GM18858 (cell line): ENCODE measurements around the gene NFAT5.
"Not testable (repeated sequence)": the region's sequence is repeated elsewhere in the genome, so short reads cannot be mapped to it uniquely, and the experiment has no call there.

ENCODE experiments used
- ATAC-seq: cut with Tn5 transposase; IDR thresholded peaks from one replicate; pipeline ENCODE4 v1.9.1; 2021; ENCODE audit not compliant: unreplicated experiment

The NFAT5 gene

GRCh38 chr16:69729030-69729429 is 163.3 kb downstream of the NFAT5 start:
- not testable (repeated sequence) for ATAC-seq

GRCh38 chr16:69731280-69731679 is 165.5 kb downstream of the NFAT5 start:
- ATAC-seq = not testable (repeated sequence)

- ATAC-seq = no peak
Observed at GRCh38 chr16:69732101-69732500, 166.3 kb downstream of the NFAT5 start.

- no peak for ATAC-seq
Observed at GRCh38 chr16:69741519-69741918, 175.8 kb downstream of the NFAT5 start.

GRCh38 chr16:69741951-69742904 is 176.5 kb downstream of the NFAT5 start:
- no peak for ATAC-seq

- no peak for ATAC-seq
Observed at GRCh38 chr16:69744363-69745231, 178.8 kb downstream of the NFAT5 start.

- ATAC-seq = no peak
Observed at GRCh38 chr16:69745232-69745612, 179.5 kb downstream of the NFAT5 start.

GRCh38 chr16:69745959-69746358 is 180.2 kb downstream of the NFAT5 start:
- ATAC-seq = no peak

- ATAC-seq = no peak
Observed at GRCh38 chr16:69747115-69747514, 181.3 kb downstream of the NFAT5 start.

- ATAC-seq = no peak
Observed at GRCh38 chr16:69748694-69749345, 183.1 kb downstream of the NFAT5 start.

- no peak for ATAC-seq
Observed at GRCh38 chr16:69754143-69754468, 188.3 kb downstream of the NFAT5 start.
